MM.1S (cell line): Measurements from ENCODE around the gene EPB41L4B.

Experiments used
- DNase-seq: peaks from one replicate; pipeline ENCODE4 v3.0.0-alpha.2; 2015
- H2AFZ ChIP-seq: fragments of 300-600 bp; sonication (generic); 2 replicates; pipeline ENCODE4 v1.6.0; 2016; ENCODE audit warnings: antibody characterized with exemption, low read length
- H3F3A ChIP-seq: fragments of 300-600 bp; sonication (generic); 2 replicates; pipeline ENCODE4 v1.6.1; 2016; ENCODE audit warnings: mild to moderate bottlenecking, antibody characterized with exemption, low read length, moderate library complexity, mixed read lengths; ENCODE audit not compliant: insufficient read depth
- H3K27ac ChIP-seq: fragments of 300-600 bp; sonication (generic); 2 replicates; pipeline ENCODE4 v1.5.1; 2016; ENCODE audit warnings: mild to moderate bottlenecking, low read length
- H3K27me3 ChIP-seq: fragments of 300-600 bp; sonication (generic); replicated peaks from 2 replicates; pipeline ENCODE4 v1.6.0; 2016; ENCODE audit warnings: low read length; ENCODE audit not compliant: insufficient read depth
- H3K36me3 ChIP-seq: fragments of 300-600 bp; sonication (generic); replicated peaks from 2 replicates; pipeline ENCODE4 v1.6.1; 2016; ENCODE audit warnings: mild to moderate bottlenecking, low read length, mixed read lengths; ENCODE audit not compliant: insufficient read depth
- H3K4me1 ChIP-seq: fragments of 300-600 bp; sonication (generic); 2 replicates; pipeline ENCODE4 v1.6.1; 2016; ENCODE audit warnings: low read length, mixed read lengths
- H3K4me2 ChIP-seq: fragments of 300-600 bp; sonication (generic); 2 replicates; pipeline ENCODE4 v1.6.0; 2016; ENCODE audit warnings: low read depth, low read length
- H3K4me3 ChIP-seq: fragments of 300-600 bp; sonication (generic); 2 replicates; pipeline ENCODE4 v1.5.1; 2016; ENCODE audit warnings: low read length, mixed read lengths
- H3K79me2 ChIP-seq: fragments of 300-600 bp; sonication (generic); 2 replicates; pipeline ENCODE4 v1.6.1; 2016; ENCODE audit warnings: mixed run types, low read length, mixed read lengths
- H3K9ac ChIP-seq: fragments of 300-600 bp; sonication (generic); 2 replicates; pipeline ENCODE4 v1.6.1; 2016; ENCODE audit warnings: low read length, mixed read lengths
- H3K9me2 ChIP-seq: fragments of 300-600 bp; sonication (generic); replicated peaks from 2 replicates; pipeline ENCODE4 v1.6.1; 2016; ENCODE audit warnings: mild to moderate bottlenecking, low read length, mixed read lengths; ENCODE audit not compliant: insufficient read depth
- H3K9me3 ChIP-seq: fragments of 300-600 bp; sonication (generic); replicated peaks from 2 replicates; pipeline ENCODE4 v1.6.1; 2016; ENCODE audit warnings: mild to moderate bottlenecking, low read length, mixed read lengths; ENCODE audit not compliant: insufficient read depth
- H4K20me1 ChIP-seq: fragments of 300-600 bp; sonication (generic); 2 replicates; pipeline ENCODE4 v1.6.1; 2016; ENCODE audit warnings: mild to moderate bottlenecking, low read length, moderate library complexity, mixed read lengths; ENCODE audit not compliant: insufficient read depth
- CTCF ChIP-seq: fragments of 300-600 bp; sonication (generic); IDR thresholded peaks from 2 replicates; pipeline ENCODE4 v1.5.1; 2016; ENCODE audit warnings: antibody characterized with exemption, low read length, mixed read lengths
- EZH2 ChIP-seq: fragments of 300-600 bp; sonication (generic); optimal IDR thresholded peaks from 2 replicates; pipeline ENCODE3; 2017; ENCODE audit warnings: low read depth, mild to moderate bottlenecking, antibody characterized with exemption, low read length, mixed read lengths
- EZH2phosphoT487 ChIP-seq: fragments of 300-600 bp; sonication (generic); IDR thresholded peaks from 2 replicates; pipeline ENCODE4 v1.6.1; 2018; ENCODE audit warnings: antibody characterized with exemption, low read length

EPB41L4B gene

GRCh38 chr9:109172935-109173334 lies 147.9 kb downstream of the EPB41L4B start:
- no peak overlapping the region for H3K4me3 ChIP-seq

GRCh38 chr9:109171926-109172325 lies 148.9 kb downstream of the EPB41L4B start:
- Histone ChIP-seq H3K4me3 (no peak overlapping the region), H3K4me1 (no peaks in the 10 kb centered on the region), H3K4me2 (no peak overlapping the region), H4K20me1 (no peaks in the 10 kb centered on the region), H3K9me2 (no peaks in the 10 kb centered on the region), H3K9ac (no peak overlapping the region), H3K27ac (no peak overlapping the region), H2AFZ (no peak overlapping the region), H3K27me3 (no peaks in the 10 kb centered on the region), H3K9me3 (no peaks in the 10 kb centered on the region), H3K36me3 (no peaks in the 10 kb centered on the region), H3K79me2 (no peaks in the 10 kb centered on the region), H3F3A (no peaks in the 10 kb centered on the region)
- DNase-seq, result no peak
- TF ChIP-seq EZH2 (no peak), CTCF (no peak), EZH2phosphoT487 (no peak)

More at GRCh38 chr9:109172935-109173334, 147.9 kb downstream of the EPB41L4B start:
- no peaks in the 10 kb centered on the region for H3K9me2 ChIP-seq
- no peaks in the 10 kb centered on the region for H3K36me3 ChIP-seq
- no peaks in the 10 kb centered on the region for H3K4me1 ChIP-seq
- H3K79me2 ChIP-seq, result no peaks in the 10 kb centered on the region
- no peaks in the 10 kb centered on the region for H3K9me3 ChIP-seq
- no peak overlapping the region for H3K4me2 ChIP-seq
- H3F3A ChIP-seq, result no peaks in the 10 kb centered on the region
- no peak overlapping the region for H2AFZ ChIP-seq
- DNase-seq, result no peak
- H4K20me1 ChIP-seq, result no peaks in the 10 kb centered on the region
- H3K27ac ChIP-seq, result no peak overlapping the region
- TF ChIP-seq EZH2, result no peak
- TF ChIP-seq CTCF, result no peak
- no peak for TF ChIP-seq EZH2phosphoT487
- no peak overlapping the region for H3K9ac ChIP-seq
- H3K27me3 ChIP-seq, result no peaks in the 10 kb centered on the region

GRCh38 chr9:109168170-109168569 lies 152.7 kb downstream of the EPB41L4B start:
- no peak for TF ChIP-seq EZH2phosphoT487
- TF ChIP-seq EZH2, result no peak
- TF ChIP-seq CTCF, result no peak
- no peak for DNase-seq

More at GRCh38 chr9:109168170-109168569, 152.7 kb downstream of the EPB41L4B start:
- no peaks in the 10 kb centered on the region for H3K27me3 ChIP-seq
- H3K9me3 ChIP-seq, result no peaks in the 10 kb centered on the region
- H3K4me3 ChIP-seq, result no peak overlapping the region
- no peak overlapping the region for H2AFZ ChIP-seq
- no peaks in the 10 kb centered on the region for H3K36me3 ChIP-seq
- H3F3A ChIP-seq, result no peaks in the 10 kb centered on the region
- no peaks in the 10 kb centered on the region for H4K20me1 ChIP-seq
- H3K79me2 ChIP-seq, result no peaks in the 10 kb centered on the region
- H3K9ac ChIP-seq, result no peak overlapping the region
- no peaks in the 10 kb centered on the region for H3K4me1 ChIP-seq
- H3K9me2 ChIP-seq, result no peaks in the 10 kb centered on the region
- no peak overlapping the region for H3K27ac ChIP-seq
- no peak overlapping the region for H3K4me2 ChIP-seq
